ENCODE data around the gene KCTD15.

The KCTD15 gene

GRCh38 chr19:33750587-33751435, 45.9 kb upstream of the KCTD15 start:
- no peak for DNase-seq
- Mint-ChIP-seq H3K27me3 (ENCODE audit: low read depth, poor library complexity) (peaks cover 15% of the 10 kb centered on the region), H3K27ac (no peak overlapping the region), H3K4me1 (peaks cover 16% of the 10 kb centered on the region), H3K9me3 (no peaks in the 10 kb centered on the region), H3K4me3 (no peak overlapping the region), H3K36me3 (ENCODE audit: low read depth) (no peaks in the 10 kb centered on the region)
- TF ChIP-seq, protein P1, sequence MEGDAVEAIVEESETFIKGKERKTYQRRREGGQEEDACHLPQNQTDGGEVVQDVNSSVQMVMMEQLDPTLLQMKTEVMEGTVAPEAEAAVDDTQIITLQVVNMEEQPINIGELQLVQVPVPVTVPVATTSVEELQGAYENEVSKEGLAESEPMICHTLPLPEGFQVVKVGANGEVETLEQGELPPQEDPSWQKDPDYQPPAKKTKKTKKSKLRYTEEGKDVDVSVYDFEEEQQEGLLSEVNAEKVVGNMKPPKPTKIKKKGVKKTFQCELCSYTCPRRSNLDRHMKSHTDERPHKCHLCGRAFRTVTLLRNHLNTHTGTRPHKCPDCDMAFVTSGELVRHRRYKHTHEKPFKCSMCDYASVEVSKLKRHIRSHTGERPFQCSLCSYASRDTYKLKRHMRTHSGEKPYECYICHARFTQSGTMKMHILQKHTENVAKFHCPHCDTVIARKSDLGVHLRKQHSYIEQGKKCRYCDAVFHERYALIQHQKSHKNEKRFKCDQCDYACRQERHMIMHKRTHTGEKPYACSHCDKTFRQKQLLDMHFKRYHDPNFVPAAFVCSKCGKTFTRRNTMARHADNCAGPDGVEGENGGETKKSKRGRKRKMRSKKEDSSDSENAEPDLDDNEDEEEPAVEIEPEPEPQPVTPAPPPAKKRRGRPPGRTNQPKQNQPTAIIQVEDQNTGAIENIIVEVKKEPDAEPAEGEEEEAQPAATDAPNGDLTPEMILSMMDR (IDR thresholded peaks at IDR 0.05) = no peak

DNA sequence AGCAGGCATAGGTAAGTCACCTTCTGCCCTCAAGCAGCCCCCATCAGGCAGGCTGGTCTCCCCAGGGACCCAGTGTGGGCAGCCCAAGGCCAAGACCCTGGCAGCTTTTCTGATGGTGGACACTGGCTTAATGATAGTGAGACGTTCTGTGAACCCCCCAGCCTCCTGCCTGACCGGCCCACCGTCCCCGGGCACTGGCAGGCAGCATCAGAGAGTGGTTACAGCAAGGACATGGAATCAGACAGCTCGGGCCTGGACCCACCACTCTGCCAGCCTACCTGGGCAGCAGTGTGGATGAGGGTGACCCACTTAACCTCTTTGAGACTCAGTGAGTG, 45.3 kb upstream of the KCTD15 start:
- peaks cover 10% of the 10 kb centered on the region for H3K27me3 Mint-ChIP-seq (ENCODE audit: low read depth, poor library complexity)
- no peak for DNase-seq
- TF ChIP-seq, protein P1 (IDR thresholded peaks at IDR 0.05) = no peak
- H3K9me3 Mint-ChIP-seq = no peaks in the 10 kb centered on the region
- H3K4me3 Mint-ChIP-seq = no peak overlapping the region
- H3K27ac Mint-ChIP-seq = no peak overlapping the region
- peaks cover 22% of the 10 kb centered on the region for H3K4me1 Mint-ChIP-seq
- H3K36me3 Mint-ChIP-seq (ENCODE audit: low read depth) = no peaks in the 10 kb centered on the region

DNA sequence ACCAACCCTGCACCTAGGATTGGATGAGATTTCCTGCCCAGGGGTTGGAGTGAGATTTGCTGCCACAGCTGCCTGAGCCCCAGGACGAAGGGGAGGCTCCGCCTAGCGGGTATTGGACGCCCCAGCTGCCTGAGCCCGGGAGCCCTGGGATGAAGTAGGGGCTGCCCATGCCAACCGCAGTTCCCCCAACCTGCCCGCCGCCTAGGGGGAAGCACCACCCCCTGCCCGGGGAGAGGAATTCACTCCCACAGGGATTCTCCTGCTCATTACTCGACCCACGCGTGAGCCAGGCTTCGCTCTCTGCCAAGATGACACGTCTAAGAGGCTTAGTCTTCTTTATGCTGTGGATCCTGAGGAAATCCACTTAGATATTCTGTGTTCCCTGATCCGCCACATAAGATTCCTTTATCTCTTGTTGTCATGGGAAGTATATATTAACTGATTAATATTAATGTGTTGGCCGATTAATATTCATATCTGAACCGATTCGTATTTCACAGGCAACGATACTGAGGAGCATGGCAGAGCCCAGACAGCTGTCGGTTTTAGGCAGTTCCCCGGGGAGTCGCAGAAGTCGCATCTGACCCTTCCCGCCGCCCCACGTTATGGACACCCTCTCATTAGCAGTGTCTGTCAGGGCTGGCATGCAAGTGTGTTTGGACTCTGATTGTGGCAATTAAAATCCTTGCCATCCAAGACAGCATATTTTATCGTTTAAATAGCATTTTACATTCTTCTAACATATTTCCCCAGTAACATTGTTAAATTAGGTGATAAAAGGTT, 44.5 kb upstream of the KCTD15 start:
- H3K27ac Mint-ChIP-seq = no peak overlapping the region

DNA sequence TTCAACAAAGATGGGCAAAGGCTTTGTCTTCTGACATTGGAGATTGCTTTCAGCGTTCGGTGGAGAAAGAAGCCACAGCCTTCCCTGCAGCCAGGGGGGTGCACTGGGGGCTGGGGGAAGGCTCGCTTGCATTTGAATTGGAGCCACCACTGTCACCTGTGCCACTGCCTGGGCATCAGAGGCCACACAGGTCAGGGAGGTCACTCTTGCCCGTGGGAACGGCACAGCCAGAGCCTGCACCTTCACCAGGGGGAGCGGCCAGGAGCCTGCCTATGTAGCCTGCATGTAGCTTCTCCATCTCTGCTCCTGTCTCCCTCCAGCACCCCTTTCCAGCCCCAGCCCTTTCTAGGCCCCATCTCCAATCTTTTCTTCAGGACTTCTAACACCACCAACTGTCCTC, 43.7 kb upstream of the KCTD15 start:
- Mint-ChIP-seq H3K27ac (no peak overlapping the region), H3K4me3 (no peak overlapping the region), H3K4me1 (peaks cover 20% of the 10 kb centered on the region), H3K9me3 (no peaks in the 10 kb centered on the region), H3K36me3 (ENCODE audit: low read depth) (no peaks in the 10 kb centered on the region), H3K27me3 (ENCODE audit: low read depth, poor library complexity) (peaks cover 12% of the 10 kb centered on the region)
- TF ChIP-seq, protein P1 (IDR thresholded peaks at IDR 0.05) = no peak
- DNase-seq = no peak

More for the DNA sequence above, 44.5 kb upstream of the KCTD15 start:
- Mint-ChIP-seq H3K36me3 (ENCODE audit: low read depth) (no peaks in the 10 kb centered on the region), H3K9me3 (no peaks in the 10 kb centered on the region), H3K4me3 (no peak overlapping the region), H3K27me3 (ENCODE audit: low read depth, poor library complexity) (peaks cover 12% of the 10 kb centered on the region), H3K4me1 (peaks cover 24% of the 10 kb centered on the region)
- TF ChIP-seq, protein P1 (IDR thresholded peaks at IDR 0.05) = no peak
- DNase-seq = no peak

- DNase-seq = no peak
- peaks cover 17% of the 10 kb centered on the region for H3K27me3 Mint-ChIP-seq (ENCODE audit: low read depth, poor library complexity)
- no peak overlapping the region for H3K4me3 Mint-ChIP-seq
- H3K9me3 Mint-ChIP-seq = no peaks in the 10 kb centered on the region
- TF ChIP-seq, protein P1 (IDR thresholded peaks at IDR 0.05) = no peak
- peaks cover 20% of the 10 kb centered on the region for H3K4me1 Mint-ChIP-seq
- H3K36me3 Mint-ChIP-seq (ENCODE audit: low read depth) = no peaks in the 10 kb centered on the region
- no peak overlapping the region for H3K27ac Mint-ChIP-seq
These were observed 42.3 kb upstream of the KCTD15 start for GRCh38 chr19:33754361-33754760.

Measured in nephron progenitor cell (in vitro differentiated cells).